SK-N-SH treated with all-trans-retinoic acid at 6 μM for 48 hours (cell line): Measurements from ENCODE around the gene PIGM.
A peak's percentile ranks its signal among the peaks of the same experiment; 100 is the strongest.

Experiments
- ATAC-seq: fragments of 200-7000 bp; cut with Tn5 transposase; 3 replicates; pipeline ENCODE4 v1.9.1; 2020; ENCODE audit warnings: mild to moderate bottlenecking, moderate library complexity
- ARNTL ChIP-seq: fragments of 450-650 bp; formaldehyde crosslinking; IDR thresholded peaks from 2 replicates; pipeline ENCODE4 v1.5.0; 2020; ENCODE audit warnings: low read depth, mild to moderate bottlenecking, moderate library complexity, borderline replicate concordance
- CSDC2 ChIP-seq: fragments of 250-450 bp; sonication (Bioruptor Pico); IDR thresholded peaks from 2 replicates; pipeline ENCODE4 v1.5.0; 2020; ENCODE audit warnings: mild to moderate bottlenecking, moderate library complexity
- GLIS3 ChIP-seq: fragments of 250-450 bp; sonication (Bioruptor Pico); IDR thresholded peaks from 2 replicates; pipeline ENCODE4 v1.5.0; 2020; ENCODE audit warnings: mild to moderate bottlenecking, moderate library complexity
- ISL1 ChIP-seq: fragments of 250-450 bp; sonication (Bioruptor Pico); IDR thresholded peaks from 2 replicates; pipeline ENCODE4 v2.1.2; 2022; ENCODE audit warnings: mild to moderate bottlenecking, moderate library complexity
- PPARA ChIP-seq: fragments of 250-450 bp; sonication (Bioruptor Pico); IDR thresholded peaks from 2 replicates; pipeline ENCODE4 v1.5.0; 2020; ENCODE audit warnings: mild to moderate bottlenecking, borderline replicate concordance
- RARB ChIP-seq: fragments of 250-450 bp; sonication (Bioruptor Pico); IDR thresholded peaks from 2 replicates; pipeline ENCODE4 v1.8.0; 2021; ENCODE audit warnings: mild to moderate bottlenecking, moderate library complexity
- SNAI2 ChIP-seq: fragments of 250-450 bp; sonication (Bioruptor Pico); IDR thresholded peaks from 2 replicates; pipeline ENCODE4 v1.5.0; 2020; ENCODE audit warnings: mild to moderate bottlenecking, moderate library complexity
- TCF4 ChIP-seq: fragments of 250-450 bp; sonication (Bioruptor Pico); IDR thresholded peaks from 2 replicates; pipeline ENCODE4 v1.8.0; 2021; ENCODE audit warnings: mild to moderate bottlenecking, moderate library complexity, borderline replicate concordance
- TOX ChIP-seq: fragments of 250-450 bp; sonication (Bioruptor Pico); IDR thresholded peaks from 2 replicates; pipeline ENCODE4 v1.8.0; 2021; ENCODE audit warnings: mild to moderate bottlenecking, moderate library complexity, borderline replicate concordance
- ZC3H10 ChIP-seq: fragments of 250-450 bp; sonication (Bioruptor Pico); IDR thresholded peaks from 2 replicates; pipeline ENCODE4 v1.5.1; 2021; ENCODE audit warnings: mild to moderate bottlenecking, moderate library complexity
- ZFP3 ChIP-seq: fragments of 250-450 bp; sonication (Bioruptor Pico); IDR thresholded peaks from 2 replicates; pipeline ENCODE4 v1.5.0; 2020; ENCODE audit warnings: mild to moderate bottlenecking, moderate library complexity
- ZFP30 ChIP-seq: fragments of 450-650 bp; formaldehyde crosslinking; IDR thresholded peaks from 2 replicates; pipeline ENCODE4 v1.5.0; 2022; ENCODE audit warnings: mild to moderate bottlenecking, moderate library complexity
- ZNF70 ChIP-seq: fragments of 450-650 bp; formaldehyde crosslinking; IDR thresholded peaks from 2 replicates; pipeline ENCODE4 v1.5.0; 2020; ENCODE audit warnings: mild to moderate bottlenecking, moderate library complexity
- TF ChIP-seq, protein P1 (sequence below): fragments of 250-450 bp; sonication (Bioruptor Pico); IDR thresholded peaks from 2 replicates; pipeline ENCODE4 v1.5.1; 2021; ENCODE audit warnings: mild to moderate bottlenecking, moderate library complexity
- TF ChIP-seq, protein P2 (sequence below): fragments of 250-450 bp; sonication (Bioruptor Pico); IDR thresholded peaks from 2 replicates; pipeline ENCODE4 v1.5.0; 2020; ENCODE audit warnings: mild to moderate bottlenecking, moderate library complexity
- TF ChIP-seq, protein P3 (sequence below): fragments of 250-450 bp; sonication (Bioruptor Pico); IDR thresholded peaks from 2 replicates; pipeline ENCODE4 v1.5.1; 2020; ENCODE audit warnings: low read depth, mild to moderate bottlenecking, moderate library complexity
- TF ChIP-seq, protein P4 (sequence below): fragments of 250-450 bp; sonication (Bioruptor Pico); IDR thresholded peaks from 2 replicates; pipeline ENCODE4 v1.8.0; 2021; ENCODE audit warnings: low read depth, mild to moderate bottlenecking, moderate library complexity, borderline replicate concordance

The PIGM gene

DNA sequence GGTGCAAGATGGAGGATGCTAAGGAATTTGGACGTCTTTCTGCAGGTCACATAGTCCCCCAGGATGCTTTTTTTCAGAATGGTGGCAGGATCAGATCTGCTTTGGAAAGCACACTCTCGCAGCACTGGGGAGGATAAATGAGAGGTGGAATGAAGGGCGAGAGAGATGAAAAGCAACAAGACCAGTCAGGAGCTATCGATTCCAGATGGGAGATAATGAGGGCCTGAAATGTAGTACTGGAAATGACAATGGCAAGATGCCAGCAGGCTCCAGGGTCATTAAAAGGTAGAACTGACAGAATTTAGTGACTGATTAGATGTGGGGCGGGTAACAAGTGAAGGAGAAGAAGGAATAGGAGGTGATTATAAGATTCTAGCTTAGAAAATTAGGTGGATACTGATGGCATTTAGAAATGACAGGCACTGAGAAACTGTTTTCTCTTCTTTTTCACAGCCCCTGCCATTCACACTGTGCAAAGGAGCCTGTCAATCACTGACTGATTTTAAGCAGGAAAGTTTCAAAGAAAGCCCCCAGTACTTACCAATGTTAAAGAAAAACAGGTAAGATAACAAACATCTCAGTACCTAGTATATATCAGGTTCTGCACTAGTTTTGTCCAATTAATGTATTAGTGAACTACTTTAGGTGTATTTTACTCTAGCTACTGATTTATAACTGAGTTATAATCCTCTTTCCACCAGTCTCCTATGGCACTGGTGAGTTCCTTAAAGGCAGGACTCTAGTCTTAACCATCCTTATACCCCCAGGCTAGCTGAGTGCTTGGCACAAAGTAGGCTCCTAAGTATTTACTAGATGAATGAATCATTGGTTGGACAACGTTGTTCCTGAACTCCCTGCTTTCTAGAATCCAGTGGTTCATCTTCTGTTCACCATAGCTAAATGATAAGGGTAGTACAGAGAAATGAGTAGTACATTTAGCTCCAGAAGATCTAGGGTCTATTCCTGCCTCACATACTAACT, 9.2 kb downstream of the PIGM start (continued):
- TF ChIP-seq, protein P1, sequence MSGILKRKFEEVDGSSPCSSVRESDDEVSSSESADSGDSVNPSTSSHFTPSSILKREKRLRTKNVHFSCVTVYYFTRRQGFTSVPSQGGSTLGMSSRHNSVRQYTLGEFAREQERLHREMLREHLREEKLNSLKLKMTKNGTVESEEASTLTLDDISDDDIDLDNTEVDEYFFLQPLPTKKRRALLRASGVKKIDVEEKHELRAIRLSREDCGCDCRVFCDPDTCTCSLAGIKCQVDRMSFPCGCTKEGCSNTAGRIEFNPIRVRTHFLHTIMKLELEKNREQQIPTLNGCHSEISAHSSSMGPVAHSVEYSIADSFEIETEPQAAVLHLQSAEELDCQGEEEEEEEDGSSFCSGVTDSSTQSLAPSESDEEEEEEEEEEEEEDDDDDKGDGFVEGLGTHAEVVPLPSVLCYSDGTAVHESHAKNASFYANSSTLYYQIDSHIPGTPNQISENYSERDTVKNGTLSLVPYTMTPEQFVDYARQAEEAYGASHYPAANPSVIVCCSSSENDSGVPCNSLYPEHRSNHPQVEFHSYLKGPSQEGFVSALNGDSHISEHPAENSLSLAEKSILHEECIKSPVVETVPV: no peak
- TF ChIP-seq, protein P2, sequence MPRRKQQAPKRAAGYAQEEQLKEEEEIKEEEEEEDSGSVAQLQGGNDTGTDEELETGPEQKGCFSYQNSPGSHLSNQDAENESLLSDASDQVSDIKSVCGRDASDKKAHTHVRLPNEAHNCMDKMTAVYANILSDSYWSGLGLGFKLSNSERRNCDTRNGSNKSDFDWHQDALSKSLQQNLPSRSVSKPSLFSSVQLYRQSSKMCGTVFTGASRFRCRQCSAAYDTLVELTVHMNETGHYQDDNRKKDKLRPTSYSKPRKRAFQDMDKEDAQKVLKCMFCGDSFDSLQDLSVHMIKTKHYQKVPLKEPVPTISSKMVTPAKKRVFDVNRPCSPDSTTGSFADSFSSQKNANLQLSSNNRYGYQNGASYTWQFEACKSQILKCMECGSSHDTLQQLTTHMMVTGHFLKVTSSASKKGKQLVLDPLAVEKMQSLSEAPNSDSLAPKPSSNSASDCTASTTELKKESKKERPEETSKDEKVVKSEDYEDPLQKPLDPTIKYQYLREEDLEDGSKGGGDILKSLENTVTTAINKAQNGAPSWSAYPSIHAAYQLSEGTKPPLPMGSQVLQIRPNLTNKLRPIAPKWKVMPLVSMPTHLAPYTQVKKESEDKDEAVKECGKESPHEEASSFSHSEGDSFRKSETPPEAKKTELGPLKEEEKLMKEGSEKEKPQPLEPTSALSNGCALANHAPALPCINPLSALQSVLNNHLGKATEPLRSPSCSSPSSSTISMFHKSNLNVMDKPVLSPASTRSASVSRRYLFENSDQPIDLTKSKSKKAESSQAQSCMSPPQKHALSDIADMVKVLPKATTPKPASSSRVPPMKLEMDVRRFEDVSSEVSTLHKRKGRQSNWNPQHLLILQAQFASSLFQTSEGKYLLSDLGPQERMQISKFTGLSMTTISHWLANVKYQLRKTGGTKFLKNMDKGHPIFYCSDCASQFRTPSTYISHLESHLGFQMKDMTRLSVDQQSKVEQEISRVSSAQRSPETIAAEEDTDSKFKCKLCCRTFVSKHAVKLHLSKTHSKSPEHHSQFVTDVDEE (CRISPR knock-in tag): no peak
- TF ChIP-seq, all 23 proteins: peak for 0

DNA sequence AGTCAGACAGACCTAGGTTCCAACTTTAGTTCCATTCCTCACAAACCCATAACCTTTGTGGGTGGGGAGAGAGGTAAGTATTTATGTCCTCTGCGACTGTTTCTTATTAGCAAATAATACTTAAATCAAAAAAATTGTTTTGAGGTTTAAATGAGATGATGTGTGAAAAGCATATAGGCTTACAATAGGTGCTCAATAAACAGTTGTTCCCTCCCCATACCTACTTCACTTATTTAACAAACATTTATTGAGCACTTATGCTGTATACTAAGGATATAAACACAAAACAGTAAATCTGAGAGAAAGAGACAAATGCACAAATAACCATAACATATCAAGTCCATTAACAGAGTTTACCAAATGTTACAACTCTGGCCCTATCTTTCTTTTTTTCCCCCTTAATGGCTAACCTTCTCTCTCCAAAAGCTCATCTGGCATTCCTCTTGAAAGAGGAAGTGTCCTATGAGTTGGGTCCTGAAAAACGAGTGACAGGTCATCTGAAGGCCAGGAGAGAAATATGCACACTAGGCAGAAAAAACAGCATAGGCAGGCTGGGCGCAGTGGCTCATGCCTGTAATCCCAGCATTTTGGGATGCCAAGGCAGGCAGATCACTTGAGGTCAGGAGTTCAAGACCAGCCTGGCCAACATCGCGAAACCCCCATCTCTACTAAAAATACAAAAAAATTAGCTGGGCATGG, 10.3 kb downstream of the PIGM start:
- ATAC-seq: no peak
- TF ChIP-seq, protein P3, sequence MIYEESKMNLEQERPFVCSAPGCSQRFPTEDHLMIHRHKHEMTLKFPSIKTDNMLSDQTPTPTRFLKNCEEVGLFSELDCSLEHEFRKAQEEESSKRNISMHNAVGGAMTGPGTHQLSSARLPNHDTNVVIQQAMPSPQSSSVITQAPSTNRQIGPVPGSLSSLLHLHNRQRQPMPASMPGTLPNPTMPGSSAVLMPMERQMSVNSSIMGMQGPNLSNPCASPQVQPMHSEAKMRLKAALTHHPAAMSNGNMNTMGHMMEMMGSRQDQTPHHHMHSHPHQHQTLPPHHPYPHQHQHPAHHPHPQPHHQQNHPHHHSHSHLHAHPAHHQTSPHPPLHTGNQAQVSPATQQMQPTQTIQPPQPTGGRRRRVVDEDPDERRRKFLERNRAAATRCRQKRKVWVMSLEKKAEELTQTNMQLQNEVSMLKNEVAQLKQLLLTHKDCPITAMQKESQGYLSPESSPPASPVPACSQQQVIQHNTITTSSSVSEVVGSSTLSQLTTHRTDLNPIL (CRISPR knock-in tag): no peak
- TF ChIP-seq, protein P4, sequence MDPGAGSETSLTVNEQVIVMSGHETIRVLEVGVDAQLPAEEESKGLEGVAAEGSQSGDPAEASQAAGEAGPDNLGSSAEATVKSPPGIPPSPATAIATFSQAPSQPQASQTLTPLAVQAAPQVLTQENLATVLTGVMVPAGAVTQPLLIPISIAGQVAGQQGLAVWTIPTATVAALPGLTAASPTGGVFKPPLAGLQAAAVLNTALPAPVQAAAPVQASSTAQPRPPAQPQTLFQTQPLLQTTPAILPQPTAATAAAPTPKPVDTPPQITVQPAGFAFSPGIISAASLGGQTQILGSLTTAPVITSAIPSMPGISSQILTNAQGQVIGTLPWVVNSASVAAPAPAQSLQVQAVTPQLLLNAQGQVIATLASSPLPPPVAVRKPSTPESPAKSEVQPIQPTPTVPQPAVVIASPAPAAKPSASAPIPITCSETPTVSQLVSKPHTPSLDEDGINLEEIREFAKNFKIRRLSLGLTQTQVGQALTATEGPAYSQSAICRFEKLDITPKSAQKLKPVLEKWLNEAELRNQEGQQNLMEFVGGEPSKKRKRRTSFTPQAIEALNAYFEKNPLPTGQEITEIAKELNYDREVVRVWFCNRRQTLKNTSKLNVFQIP (CRISPR knock-in tag): no peak

DNA sequence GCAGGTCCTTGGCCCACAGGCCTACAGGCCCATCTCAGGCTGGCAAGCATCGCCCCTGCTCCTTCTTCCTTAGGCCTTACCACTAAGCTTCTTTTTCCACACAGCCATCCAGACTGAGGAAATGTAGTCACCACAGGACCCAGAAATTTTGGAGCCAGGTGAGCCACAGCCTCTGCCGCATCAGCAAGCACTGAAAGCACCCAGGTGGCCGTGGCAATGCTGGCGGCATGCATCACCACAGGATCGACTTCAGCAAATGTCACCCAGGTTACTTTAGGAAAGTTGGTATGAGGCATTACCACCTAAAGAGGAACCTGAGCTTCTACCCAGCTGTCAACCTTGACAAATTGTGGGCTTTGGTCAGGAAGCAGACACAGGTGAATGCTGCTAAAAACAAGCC, 11.6 kb downstream of the PIGM start:
- no peak for ATAC-seq
- TF ChIP-seq, protein P3 (CRISPR knock-in tag): no peak
- TF ChIP-seq ZFP30 (CRISPR knock-in tag) (no peak), TCF4 (CRISPR knock-in tag) (no peak), PPARA (CRISPR knock-in tag) (no peak), RARB (no peak)

DNA sequence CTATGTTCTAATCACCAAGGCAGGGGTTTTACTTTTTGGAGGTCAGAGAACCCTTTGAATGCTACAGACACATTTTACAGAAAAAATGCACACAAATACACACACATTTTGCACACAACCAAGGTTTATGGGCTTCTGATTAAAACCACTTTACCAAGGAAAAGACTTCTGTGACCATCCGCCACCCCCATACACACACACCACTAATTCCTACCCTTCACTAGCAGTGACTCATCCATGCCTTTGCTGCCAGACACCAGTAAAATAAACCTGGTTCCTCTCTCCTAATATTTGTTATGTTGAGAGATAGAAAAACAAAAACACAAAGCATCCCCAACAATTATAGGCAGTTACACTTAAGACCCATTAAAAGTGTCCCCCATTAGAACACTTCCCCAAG, 12.9 kb downstream of the PIGM start:
- ATAC-seq: peak; percentile 93
- TF ChIP-seq PPARA (CRISPR knock-in tag): no peak
- no peak for TF ChIP-seq ZC3H10 (CRISPR knock-in tag)
- no peak for TF ChIP-seq ZNF70
- TF ChIP-seq, protein P1: no peak
- no peak for TF ChIP-seq ZFP30 (CRISPR knock-in tag)
- TF ChIP-seq, protein P3 (CRISPR knock-in tag): no peak
- TF ChIP-seq CSDC2 (CRISPR knock-in tag): no peak
- TF ChIP-seq ZFP3 (CRISPR knock-in tag): no peak
- no peak for TF ChIP-seq GLIS3 (CRISPR knock-in tag)
- no peak for TF ChIP-seq ISL1
- TF ChIP-seq, protein P2 (CRISPR knock-in tag): no peak
- no peak for TF ChIP-seq ARNTL (CRISPR knock-in tag)
- TF ChIP-seq SNAI2 (CRISPR knock-in tag): no peak
- TF ChIP-seq TOX: no peak
- TF ChIP-seq TCF4 (CRISPR knock-in tag): no peak
